Pulmonary artery endothelial cell (primary cell): ENCODE measurements around the gene ATP8B4. TPM values are rescaled to one million over a fixed set of nuclear protein-coding genes. Genes with fewer than 3 reads are reported as not detected.
"Not testable (repeated sequence)": the region's sequence is repeated elsewhere in the genome, so short reads cannot be mapped to it uniquely, and the experiment has no call there.

Experiments
- DNase-seq: peaks from one replicate; pipeline ENCODE4 v3.0.0-alpha.2; 2011; ENCODE audit warnings: low read depth, low spot score
- total RNA-seq: library from RNA; depleted of rRNA; stranded (reverse); fragments of >200 nt; gene quantifications from 2 replicates; pipeline ENCODE4 v1.2.3, GENCODE V29; 2014

ATP8B4 gene
- total RNA-seq, 1 donor from 2014 or later: not detected

DNA sequence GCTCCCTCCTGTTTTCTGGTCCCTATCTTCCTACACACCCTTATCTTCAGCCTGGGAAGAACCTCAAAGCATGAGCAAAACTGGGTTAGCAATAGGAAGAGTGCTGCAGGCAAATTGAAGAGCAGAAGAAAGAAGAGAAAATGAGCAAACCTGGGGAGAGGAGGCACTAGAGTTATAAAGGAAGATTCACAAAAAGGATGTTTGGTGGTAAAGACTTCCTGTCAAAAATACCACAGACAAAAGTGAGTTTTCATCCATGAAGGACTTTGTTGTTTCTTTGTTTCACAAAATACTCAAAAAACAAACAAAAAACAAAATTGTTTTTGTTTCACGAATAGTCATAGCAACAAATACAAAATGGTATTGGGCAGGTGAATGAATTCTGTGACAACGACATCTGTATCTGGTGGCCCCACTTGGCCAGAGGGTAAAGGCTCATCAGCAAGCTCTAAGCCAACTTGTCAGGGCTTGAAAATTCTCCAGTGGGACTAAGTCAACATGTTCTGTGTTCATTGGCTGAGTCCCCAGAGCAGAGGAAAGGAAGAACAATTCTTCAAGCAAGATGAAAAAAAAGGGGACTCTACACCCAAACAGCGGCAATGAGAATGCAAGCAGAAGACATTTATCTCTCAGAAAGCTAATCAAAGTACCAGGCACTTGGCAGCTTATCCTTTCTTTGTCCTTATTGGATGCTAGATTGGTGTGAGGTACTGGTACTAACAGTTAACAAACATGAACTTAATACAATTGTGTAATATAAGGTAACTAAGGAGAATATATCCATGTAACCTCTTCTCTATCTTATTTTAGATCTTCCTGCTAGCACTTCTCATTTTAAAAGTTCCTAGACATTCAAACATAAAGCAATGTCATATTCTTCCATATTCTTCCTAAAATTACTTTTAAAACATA, 9.7 kb downstream of the ATP8B4 start:
- DNase-seq: no peak

DNA sequence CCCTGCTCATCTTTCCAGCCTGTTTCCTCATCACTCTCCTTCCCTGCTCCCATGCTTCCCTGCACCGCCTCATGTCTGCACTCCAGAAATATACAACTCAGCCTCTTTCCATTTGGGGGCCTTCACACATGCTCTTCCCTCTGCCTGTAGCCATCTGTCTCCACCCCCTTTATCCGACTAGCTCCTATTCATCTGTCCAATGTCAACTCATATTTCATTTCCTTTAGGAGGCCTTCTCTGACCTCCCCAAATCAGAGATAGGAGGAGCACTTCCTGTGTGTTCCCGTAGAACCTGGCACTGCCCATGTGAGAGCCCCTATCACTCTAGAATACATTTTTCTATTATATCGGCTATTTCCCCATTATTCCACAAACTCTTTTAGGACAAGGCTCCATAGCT, 10.6 kb downstream of the ATP8B4 start:
- DNase-seq: no peak

DNA sequence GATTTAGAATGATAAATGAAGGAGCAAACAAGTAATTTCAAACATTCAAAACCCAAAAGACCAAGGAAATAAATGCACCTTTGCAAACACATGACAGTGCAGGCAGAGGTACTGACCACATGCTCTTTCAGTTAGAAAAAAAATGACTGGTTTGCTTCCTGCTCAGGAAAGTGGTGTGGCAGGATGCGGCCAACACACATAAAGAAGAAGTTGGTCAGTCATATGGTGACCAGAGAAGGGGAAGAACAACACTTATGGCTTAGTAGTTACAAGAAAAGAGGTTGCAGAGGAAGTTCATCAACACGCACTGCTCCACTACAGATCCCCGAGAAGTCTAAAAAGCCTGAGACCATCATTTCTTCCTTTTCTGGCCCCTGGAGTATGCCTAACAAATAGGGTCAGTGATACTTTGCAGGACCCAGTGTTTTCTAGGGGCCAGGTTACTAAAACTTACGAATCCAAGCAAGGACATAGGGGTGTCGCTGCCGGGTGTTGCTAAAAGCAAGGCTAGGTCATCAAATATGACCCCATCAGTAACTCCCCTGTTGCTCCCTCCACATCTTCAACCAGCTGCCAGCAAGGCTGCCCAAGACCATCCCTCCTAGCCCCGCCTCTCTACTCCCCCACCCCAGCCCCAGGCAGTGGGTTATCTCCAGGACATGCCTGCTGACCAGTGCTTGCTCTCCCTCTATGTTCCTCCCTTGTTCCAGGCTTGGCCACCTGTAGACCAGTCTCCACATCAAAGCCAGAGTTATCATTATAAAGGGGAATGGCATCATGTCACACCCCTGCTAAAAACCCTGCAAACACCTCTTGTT, 11.2 kb downstream of the ATP8B4 start:
- no peak for DNase-seq

DNA sequence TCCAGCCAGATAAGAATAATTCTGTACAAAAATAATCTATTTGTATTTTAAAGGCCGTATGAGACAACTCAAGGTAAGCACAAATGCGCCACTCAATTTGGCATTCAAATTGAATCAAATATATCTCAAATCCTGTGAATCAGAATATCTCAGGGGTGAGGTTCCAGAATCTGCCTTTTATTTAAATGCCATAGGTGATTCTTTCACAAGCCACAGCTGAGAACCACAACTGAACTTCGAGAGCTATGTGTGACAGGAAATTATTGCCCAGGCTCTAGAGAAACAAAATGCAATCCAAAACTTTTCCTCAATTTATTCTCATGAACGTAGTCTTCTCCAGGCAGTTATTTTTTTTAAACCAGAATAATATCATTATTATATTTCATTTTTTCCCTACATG, 11.9 kb downstream of the ATP8B4 start:
- DNase-seq: no peak

DNA sequence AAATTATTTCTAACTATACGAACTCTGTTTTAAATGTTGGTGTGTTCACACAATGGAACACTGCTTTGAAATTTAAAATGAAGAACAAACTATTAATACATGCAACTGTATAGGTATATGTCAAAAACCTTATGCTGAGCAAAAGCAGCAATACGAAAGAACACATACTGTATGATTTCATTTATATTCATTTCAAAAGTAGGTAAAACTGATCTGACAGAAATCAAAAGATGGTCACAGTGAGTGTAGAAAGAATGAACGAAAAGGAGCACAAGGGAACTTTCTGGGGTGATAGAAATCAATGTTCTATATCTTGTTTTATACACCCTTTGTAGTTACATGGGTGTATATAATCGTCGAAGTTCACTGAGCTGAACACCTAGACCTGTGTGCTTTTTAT, 12.6 kb downstream of the ATP8B4 start:
- no peak for DNase-seq

DNA sequence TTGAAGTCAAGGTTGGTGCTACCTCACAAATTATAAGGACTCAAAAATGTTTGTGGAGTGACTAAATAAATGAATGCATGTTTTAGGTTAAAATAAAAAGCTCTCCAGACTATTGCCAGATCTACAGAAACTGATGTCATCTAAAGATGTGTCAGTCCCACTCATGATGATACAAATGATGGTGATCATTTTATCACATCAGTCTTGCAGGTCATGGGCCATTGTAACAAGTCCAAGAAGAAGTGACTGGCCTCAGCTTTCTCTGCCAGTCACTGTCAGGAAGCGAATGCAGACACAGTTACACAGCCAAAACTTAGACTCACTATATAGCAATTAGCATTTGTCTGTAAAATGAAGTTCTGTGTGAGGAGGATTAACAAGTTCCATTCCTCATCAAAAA, 18.5 kb downstream of the ATP8B4 start:
- DNase-seq: no peak

DNA sequence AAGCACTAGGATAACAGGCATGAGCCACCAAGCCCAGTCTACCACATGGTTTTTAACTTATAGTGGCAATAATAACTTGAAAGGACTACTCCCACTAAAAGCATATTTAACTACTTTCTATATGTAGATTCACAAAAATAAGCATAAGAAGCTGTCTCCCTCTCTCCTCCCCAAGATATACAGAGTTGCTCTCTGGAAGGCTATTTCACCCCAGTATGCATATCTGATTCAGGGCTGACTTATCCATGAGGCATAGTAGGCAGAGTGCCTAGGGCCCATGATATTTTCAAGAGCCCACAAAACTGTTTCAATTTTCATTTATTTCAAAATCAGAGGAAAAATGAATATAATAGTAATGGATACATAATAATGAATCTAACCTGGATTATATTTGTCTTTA, 20.5 kb downstream of the ATP8B4 start:
- no peak for DNase-seq

DNA sequence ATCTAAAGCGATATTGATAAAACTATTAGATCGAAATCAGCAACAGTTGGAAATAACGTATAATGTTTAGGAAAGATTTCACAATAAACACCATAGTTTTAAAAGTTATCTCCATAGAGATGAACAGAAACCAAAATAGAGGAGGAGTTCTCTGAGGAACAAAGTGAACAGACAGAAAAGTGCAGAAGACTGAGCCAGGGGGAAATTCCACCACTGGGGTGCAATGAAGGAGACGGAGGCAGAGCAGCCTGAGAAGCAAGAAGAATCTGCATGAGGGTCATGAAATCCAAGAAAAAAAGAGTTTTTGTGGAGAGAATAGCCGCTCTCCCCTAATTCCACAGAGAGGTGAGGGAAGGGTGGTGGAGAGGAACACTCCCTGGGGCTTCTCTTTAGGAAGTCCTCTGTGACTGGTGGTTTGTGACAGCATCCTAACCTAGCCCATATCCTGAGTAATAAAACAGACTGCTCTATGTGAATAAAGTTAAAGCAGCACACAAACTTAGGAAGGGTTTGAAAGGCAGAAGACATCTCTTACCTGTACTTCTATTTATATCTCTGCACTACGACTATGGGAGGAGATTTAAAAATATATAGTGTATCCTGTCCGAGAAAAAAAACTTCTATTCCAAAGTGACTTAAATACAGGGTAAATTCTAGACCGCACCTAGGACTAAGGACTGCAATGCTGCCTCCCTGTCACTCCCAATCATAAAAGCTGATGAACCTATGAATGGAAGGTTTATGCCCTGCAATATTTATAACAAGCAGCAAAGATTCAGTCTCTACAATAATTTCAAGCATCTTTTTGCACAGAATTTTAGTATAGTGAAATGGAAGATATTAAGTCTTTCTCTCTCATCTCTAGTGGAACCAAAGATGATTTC, 22.9 kb downstream of the ATP8B4 start:
- DNase-seq: no peak

DNA sequence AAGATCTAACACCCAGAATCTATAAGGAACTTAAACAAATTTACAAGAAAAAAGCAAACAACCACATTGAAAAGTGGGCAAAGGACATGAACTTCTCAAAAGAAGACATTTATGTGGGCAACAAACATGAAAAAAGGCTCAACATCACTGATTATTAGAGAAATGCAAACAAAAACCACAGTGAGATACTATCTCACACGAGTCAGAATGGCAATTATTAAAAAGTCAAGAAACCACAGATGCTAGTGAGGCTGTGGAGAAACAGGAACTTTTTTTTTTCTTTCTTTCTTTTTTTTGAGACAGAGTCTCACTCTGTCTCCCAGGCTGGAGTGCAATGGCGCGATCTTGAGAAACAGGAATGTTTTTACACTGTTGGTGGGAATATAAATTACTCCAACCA, 29.6 kb downstream of the ATP8B4 start:
- not testable (repeated sequence) for DNase-seq

DNA sequence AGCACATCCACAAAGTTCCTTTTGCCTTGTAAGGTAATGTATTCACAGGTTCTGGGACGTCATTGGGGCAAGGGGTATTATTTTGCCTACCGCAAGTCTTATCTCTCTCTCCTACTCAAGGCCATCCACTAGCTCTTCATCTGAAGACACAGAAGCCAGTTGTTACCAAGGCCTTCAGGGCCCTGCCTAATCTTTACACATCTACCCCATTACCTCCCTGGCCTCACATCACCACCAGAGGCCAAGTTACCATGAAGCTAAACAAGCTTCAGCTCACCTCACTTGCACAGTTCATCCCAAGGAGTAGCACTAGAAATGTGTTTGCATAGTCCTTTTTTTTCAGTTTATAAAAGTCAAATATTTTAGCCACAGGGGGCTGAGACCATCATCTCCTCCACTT, 34.1 kb downstream of the ATP8B4 start:
- DNase-seq: no peak

DNA sequence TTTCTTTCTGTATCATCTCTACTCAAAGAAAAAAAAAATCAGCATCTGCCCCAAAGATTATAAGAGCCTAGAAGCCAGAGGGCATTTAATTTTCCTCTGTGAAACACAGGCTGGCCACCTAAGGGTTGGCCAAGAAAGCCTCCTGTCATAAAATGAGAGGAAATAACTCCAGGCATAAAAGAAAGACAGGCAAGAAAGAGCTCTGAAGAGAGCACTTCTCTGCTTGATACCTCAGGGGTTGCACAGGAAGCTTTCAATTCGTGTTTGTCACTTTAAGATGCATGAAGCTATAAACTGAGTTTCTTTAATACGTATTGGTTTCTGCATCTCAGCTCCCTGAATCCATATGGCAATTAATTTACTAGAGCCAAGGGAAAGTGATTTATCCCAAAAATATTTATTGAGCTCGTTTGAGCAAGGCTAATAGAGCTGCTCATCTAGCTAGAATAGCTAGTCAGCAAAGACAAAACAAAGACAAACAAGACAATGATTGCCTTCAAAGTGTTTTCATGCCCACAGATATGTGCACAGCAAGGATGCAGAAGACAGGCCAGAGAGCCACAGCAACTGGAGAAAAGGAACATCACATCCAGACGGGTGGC, 35.5 kb downstream of the ATP8B4 start:
- DNase-seq: no peak

DNA sequence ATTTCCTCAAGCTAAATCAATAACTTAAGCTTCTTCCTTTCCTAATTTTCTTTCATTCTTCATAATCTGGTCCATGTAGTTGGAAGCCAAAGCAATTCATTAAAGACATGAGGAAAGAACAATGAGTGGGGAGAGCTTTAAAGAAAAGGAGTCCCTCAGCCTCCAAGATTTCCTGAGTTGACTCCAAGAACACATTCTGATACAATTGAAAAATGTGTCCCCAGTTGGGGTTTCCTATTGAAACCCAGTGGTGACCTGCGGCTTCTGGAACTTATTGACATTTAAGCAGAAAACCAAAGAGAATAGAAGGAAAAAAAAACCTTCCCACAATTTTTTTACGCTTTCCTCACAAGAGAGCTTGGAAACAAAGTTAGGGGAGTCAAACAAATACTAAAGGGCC, 37.0 kb downstream of the ATP8B4 start:
- DNase-seq: no peak

DNA sequence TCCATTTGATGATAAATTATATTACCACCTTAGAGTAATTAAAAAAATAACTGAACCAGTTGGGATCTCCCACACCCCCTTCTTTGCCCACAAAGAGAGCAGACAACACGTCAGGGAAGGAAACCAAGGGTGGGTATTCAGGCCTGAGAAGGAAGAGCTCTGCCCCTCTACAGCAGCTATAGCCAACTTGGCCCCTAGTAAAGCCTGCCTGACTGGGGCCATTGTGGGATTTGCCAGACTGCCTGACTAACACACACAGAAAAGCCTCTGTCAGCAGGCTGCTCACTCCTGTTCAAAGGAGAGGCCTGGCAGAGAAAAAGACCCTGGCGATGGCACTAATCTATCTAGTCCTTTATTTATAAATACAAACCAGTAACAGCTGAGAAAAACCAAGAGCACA, 41.4 kb downstream of the ATP8B4 start:
- DNase-seq: no peak

DNA sequence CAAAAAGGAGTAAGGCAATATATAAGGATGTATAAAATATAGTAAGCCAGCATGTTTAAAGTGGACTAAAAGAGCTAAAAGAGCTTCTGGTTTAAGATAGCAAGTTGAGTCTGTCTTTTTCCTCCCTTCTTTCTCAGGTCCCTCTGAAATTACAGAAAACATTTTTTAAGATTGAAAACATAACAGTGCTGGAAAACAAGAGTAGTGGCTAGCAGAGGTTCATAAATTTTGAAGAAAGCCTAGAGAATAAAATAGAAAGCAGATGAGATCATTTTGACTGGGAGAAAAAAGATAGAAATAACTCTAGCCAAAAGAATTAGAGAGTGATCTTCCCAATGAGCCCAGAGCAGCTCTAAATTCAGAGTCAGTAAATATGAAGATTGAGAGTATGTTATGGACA, 41.9 kb downstream of the ATP8B4 start:
- no peak for DNase-seq

DNA sequence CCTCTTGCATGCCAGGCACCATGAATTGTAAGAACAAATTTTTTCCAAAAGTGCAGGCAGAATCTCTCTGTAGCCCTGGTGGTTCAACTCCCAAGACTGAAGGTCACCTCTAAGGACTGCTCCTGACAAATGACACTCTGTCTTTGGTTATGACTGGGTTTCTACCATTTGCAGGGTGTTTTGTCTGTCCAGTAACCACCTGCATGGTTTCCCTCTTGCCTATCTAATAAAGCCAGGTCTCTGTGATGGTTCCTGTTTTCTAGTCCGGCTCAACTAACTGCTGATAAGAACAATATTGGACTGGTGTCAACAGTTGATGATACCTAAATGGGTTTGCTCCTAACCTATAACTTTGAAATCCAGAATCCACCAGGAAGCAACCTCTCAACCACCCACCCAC, 43.7 kb downstream of the ATP8B4 start:
- no peak for DNase-seq

DNA sequence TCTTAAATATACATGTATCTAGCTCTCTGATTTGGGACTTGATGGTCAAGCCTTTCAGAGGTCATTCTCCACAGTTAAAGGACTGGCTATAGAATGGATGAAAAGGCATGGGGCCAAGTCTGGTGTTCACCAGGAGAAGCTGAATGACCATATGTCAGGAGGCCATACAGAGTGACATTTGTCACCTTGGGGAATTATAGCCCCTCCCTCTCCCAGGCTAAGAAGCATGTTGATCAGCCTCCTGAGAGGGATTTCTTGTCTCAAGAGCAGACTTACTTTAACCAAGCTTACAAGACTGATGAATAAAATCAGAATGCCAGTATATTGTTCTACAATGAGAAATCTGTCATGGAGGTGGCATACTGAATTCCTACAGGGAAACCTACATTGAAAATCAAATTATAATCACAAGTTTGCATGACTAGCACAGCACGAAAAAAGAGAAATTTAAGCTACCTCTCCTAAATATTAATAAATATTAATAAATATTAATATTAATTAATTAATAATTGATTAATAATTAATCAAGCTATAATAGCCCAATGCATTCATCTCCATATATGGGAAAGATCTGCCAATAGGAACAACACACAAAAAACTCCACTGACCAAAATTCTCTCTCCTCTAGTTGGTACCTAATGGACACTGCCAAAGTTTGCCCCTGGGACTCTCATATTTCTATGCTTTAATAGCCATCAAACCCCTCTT, 47.3 kb downstream of the ATP8B4 start:
- DNase-seq: no peak

DNA sequence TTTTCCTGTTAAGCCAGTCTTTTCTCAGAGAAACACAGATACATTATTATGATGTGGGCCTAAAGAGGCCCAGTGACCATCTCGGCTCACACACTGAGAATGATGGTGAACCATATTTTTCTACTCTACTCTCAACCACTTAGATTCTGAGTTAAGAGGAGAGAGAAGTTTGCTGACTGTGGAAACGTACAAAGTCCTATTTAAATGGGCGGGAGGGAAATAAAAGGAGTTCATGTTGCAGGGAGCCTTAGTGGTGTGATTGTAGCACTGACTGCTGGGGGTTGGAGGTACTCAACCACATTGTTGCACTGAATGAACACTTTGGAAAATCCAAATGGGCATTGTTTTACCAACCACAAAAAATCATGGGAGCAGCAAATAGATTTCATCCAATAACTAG, 51.0 kb downstream of the ATP8B4 start:
- no peak for DNase-seq

DNA sequence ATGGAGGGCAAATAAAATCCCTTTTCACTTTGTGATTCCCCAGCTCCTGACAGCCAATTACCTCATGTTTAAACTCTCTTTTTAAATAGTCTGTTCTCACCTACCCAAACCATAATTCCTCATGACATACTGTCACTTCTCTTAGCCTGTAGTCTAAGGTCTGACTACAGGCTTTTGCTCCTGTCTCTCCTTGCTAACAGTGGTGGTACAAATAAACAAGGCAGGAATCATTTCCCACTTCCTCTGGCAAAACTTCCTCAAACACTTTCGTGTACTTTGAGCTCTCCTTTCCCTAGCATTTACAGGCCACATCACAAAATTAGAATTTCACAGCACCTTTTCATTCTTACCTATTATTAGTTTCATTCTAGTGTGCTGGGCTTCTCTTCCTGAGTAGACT, 51.8 kb downstream of the ATP8B4 start:
- DNase-seq: no peak

DNA sequence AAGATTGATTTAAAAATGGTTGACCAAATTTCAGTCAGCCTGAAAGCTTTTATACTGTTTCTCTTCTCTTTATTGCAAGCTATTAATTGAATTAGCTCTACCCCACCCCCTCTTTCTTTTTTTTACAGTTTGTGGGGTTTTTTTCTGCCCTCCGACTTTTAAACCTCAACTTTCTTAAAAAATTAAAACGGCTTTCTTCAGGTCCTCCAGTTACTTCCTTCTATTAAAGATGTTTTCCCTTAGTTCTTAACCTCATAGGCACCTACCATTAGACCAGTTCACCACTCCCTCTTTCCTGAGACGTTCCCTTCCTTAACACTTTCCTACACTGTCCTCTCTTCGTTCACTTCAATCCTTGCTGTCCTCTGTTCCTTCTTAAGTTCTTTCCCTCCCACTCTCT, 52.4 kb downstream of the ATP8B4 start:
- DNase-seq: no peak

DNA sequence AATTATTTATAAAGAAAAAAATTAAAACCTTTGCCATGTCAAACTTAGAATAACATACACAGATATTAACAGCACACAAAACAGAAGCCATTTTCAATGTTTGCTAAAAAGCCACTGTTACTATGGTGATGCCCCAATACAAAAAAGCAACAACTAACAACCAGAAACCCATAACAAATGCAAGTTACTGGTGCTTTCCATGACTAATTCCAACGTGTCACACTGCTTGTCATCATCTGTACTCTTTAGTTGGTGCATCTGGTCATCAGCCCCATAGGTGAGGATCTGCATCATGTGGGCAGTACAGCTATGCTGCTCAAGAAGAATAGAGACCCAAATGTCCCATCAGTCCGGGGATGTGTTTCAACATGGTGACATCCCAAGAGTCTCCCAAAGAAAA, 52.8 kb downstream of the ATP8B4 start:
- no peak for DNase-seq

DNA sequence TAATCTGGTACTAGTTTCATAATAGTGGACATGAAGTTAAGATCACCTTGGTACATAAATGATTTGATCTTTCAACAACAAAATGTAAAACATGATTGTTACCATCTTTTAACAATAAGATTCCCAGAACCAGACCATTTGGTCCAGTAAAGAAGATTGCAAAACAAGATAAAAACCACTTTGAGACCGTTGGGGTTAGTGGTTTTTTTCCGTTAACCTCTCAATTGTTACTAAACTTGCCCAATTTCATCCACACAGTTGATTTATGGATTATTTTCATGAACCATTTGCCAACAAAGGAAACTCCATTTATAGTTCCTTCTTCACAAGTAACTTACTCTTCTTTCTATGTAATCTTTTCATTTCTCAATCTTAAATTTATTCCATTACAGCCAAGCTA, 53.8 kb downstream of the ATP8B4 start:
- no peak for DNase-seq
